Activated CD4-positive, alpha-beta memory T cell treated with anti-CD3 and anti-CD28 coated beads for 36 hours (primary cell): ENCODE measurements around the gene CCDC68. TPM values are rescaled to one million over a fixed set of nuclear protein-coding genes. Genes with fewer than 3 reads are reported as not detected.

Experiments
- CTCF ChIA-PET: fragments of 350-600 bp; sonication (Branson Sonifier 250); formaldehyde crosslinking; loops from one replicate; lab custom pipeline; 2021; ENCODE audit warnings: antibody characterized with exemption, inconsistent platforms; lab: Charles Lee
- POLR2A ChIA-PET: fragments of 350-600 bp; sonication (Branson Sonifier 250); formaldehyde crosslinking; loops from one replicate; lab custom pipeline; 2021; ENCODE audit warnings: antibody characterized with exemption; lab: Charles Lee
- DNase-seq: peaks from one replicate; pipeline ENCODE4 v3.0.0-alpha.2; 2020
- H3K27ac Mint-ChIP-seq: one replicate; pipeline ENCODE4 v1.8.0; 2021; ENCODE audit warnings: mixed read lengths
- H3K27me3 Mint-ChIP-seq: one replicate; pipeline ENCODE4 v1.8.0; 2021; ENCODE audit warnings: mixed read lengths
- H3K36me3 Mint-ChIP-seq: one replicate; pipeline ENCODE4 v1.8.0; 2021; ENCODE audit warnings: mixed read lengths
- H3K4me1 Mint-ChIP-seq: one replicate; pipeline ENCODE4 v1.8.0; 2021; ENCODE audit warnings: low read depth, mixed read lengths
- H3K4me3 Mint-ChIP-seq: one replicate; pipeline ENCODE4 v1.8.0; 2021; ENCODE audit warnings: mild to moderate bottlenecking, mixed read lengths
- H3K9me3 Mint-ChIP-seq: one replicate; pipeline ENCODE4 v1.8.0; 2021; ENCODE audit warnings: mixed read lengths
- intact Hi-C: fragments of 100-400 bp; cut with micrococcal nuclease; formaldehyde crosslinking; loops from one replicate; pipeline ENCODE4 v1.15.1; 2023
- total RNA-seq, 2 experiments: library from RNA; stranded (reverse); gene quantifications; one replicate each; pipeline ENCODE4 v1.2.3, GENCODE V29; 2021

Gene CCDC68
- total RNA-seq, 2 experiments from 2014 or later: not detected

GRCh38 chr18:54881229-54881768 is 78.0 kb downstream of the CCDC68 start:
- no peak for DNase-seq

GRCh38 chr18:54880395-54881105 is 78.7 kb downstream of the CCDC68 start:
- Mint-ChIP-seq H3K4me1 (no peaks in the 10 kb centered on the region), H3K27me3 (no peaks in the 10 kb centered on the region), H3K36me3 (no peaks in the 10 kb centered on the region), H3K4me3 (no peak overlapping the region), H3K27ac (no peak overlapping the region), H3K9me3 (no peaks in the 10 kb centered on the region)
- CTCF ChIA-PET: no interaction called here
- no peak for DNase-seq
- POLR2A ChIA-PET: no interaction called here
- intact Hi-C loops: no loop called here

More at GRCh38 chr18:54881229-54881768, 78.0 kb downstream of the CCDC68 start:
- H3K36me3 Mint-ChIP-seq: no peaks in the 10 kb centered on the region
- H3K27ac Mint-ChIP-seq: no peak overlapping the region
- no peaks in the 10 kb centered on the region for H3K27me3 Mint-ChIP-seq
- CTCF ChIA-PET: no interaction called here
- no peaks in the 10 kb centered on the region for H3K4me1 Mint-ChIP-seq
- no peaks in the 10 kb centered on the region for H3K9me3 Mint-ChIP-seq
- POLR2A ChIA-PET: no interaction called here
- no peak overlapping the region for H3K4me3 Mint-ChIP-seq
- intact Hi-C loops: no loop called here

- H3K27ac Mint-ChIP-seq: no peak overlapping the region
- no peak for DNase-seq
- no peaks in the 10 kb centered on the region for H3K27me3 Mint-ChIP-seq
- POLR2A ChIA-PET: no interaction called here
- no peaks in the 10 kb centered on the region for H3K4me1 Mint-ChIP-seq
- CTCF ChIA-PET: no interaction called here
- intact Hi-C loops: no loop called here
- no peak overlapping the region for H3K4me3 Mint-ChIP-seq
- H3K36me3 Mint-ChIP-seq: no peaks in the 10 kb centered on the region
- H3K9me3 Mint-ChIP-seq: no peaks in the 10 kb centered on the region
Measured at GRCh38 chr18:54879691-54880090, 79.6 kb downstream of the CCDC68 start.

- ChIA-PET CTCF (no interaction called here), POLR2A (no interaction called here)
- no peaks in the 10 kb centered on the region for H3K36me3 Mint-ChIP-seq
- no peak overlapping the region for H3K27ac Mint-ChIP-seq
- H3K27me3 Mint-ChIP-seq: no peaks in the 10 kb centered on the region
- no peaks in the 10 kb centered on the region for H3K4me1 Mint-ChIP-seq
- H3K9me3 Mint-ChIP-seq: no peaks in the 10 kb centered on the region
- no peak for DNase-seq
- no peak overlapping the region for H3K4me3 Mint-ChIP-seq
- intact Hi-C loops: no loop called here
Measured at GRCh38 chr18:54878659-54879358, 80.5 kb downstream of the CCDC68 start.

GRCh38 chr18:54878159-54878622 is 81.1 kb downstream of the CCDC68 start:
- H3K36me3 Mint-ChIP-seq: no peaks in the 10 kb centered on the region

GRCh38 chr18:54877076-54877475 is 82.2 kb downstream of the CCDC68 start:
- H3K4me1 Mint-ChIP-seq: peaks cover 5% of the 10 kb centered on the region
- H3K27ac Mint-ChIP-seq: no peak overlapping the region
- no peak for DNase-seq
- intact Hi-C loops: no loop called here
- H3K4me3 Mint-ChIP-seq: no peak overlapping the region
- H3K9me3 Mint-ChIP-seq: no peaks in the 10 kb centered on the region
- no peaks in the 10 kb centered on the region for H3K36me3 Mint-ChIP-seq
- ChIA-PET CTCF (no interaction called here), POLR2A (no interaction called here)
- no peaks in the 10 kb centered on the region for H3K27me3 Mint-ChIP-seq

More at GRCh38 chr18:54878159-54878622, 81.1 kb downstream of the CCDC68 start:
- POLR2A ChIA-PET: no interaction called here
- H3K4me1 Mint-ChIP-seq: peaks cover 3% of the 10 kb centered on the region
- DNase-seq: no peak
- H3K4me3 Mint-ChIP-seq: no peak overlapping the region
- CTCF ChIA-PET: no interaction called here
- H3K27ac Mint-ChIP-seq: no peak overlapping the region
- no peaks in the 10 kb centered on the region for H3K9me3 Mint-ChIP-seq
- intact Hi-C loops: no loop called here
- no peaks in the 10 kb centered on the region for H3K27me3 Mint-ChIP-seq

GRCh38 chr18:54875063-54875462 is 84.2 kb downstream of the CCDC68 start:
- CTCF ChIA-PET: no interaction called here
- peaks cover 5% of the 10 kb centered on the region for H3K4me1 Mint-ChIP-seq
- intact Hi-C loops: no loop called here
- no peak for DNase-seq
- no peaks in the 10 kb centered on the region for H3K36me3 Mint-ChIP-seq
- POLR2A ChIA-PET: no interaction called here
- H3K27me3 Mint-ChIP-seq: no peaks in the 10 kb centered on the region
- no peaks in the 10 kb centered on the region for H3K9me3 Mint-ChIP-seq
- H3K4me3 Mint-ChIP-seq: no peak overlapping the region
- no peak overlapping the region for H3K27ac Mint-ChIP-seq

GRCh38 chr18:54873884-54874255 is 85.4 kb downstream of the CCDC68 start:
- no peak overlapping the region for H3K4me3 Mint-ChIP-seq
- H3K27me3 Mint-ChIP-seq: no peaks in the 10 kb centered on the region
- POLR2A ChIA-PET: no interaction called here

GRCh38 chr18:54872681-54873080 is 86.6 kb downstream of the CCDC68 start:
- POLR2A ChIA-PET: no interaction called here
- Mint-ChIP-seq H3K27me3 (no peaks in the 10 kb centered on the region), H3K36me3 (no peaks in the 10 kb centered on the region), H3K9me3 (no peaks in the 10 kb centered on the region), H3K27ac (no peak overlapping the region), H3K4me3 (no peak overlapping the region), H3K4me1 (peaks cover 5% of the 10 kb centered on the region)
- DNase-seq: no peak
- intact Hi-C loops: no loop called here
- CTCF ChIA-PET: interaction anchor here (0.6 kb wide), 1 partner anchor 11 kb away, joined by 4 read pairs; no protein-coding TSS in a partner anchor

More at GRCh38 chr18:54873884-54874255, 85.4 kb downstream of the CCDC68 start:
- peaks cover 5% of the 10 kb centered on the region for H3K4me1 Mint-ChIP-seq
- no peak overlapping the region for H3K27ac Mint-ChIP-seq
- H3K9me3 Mint-ChIP-seq: no peaks in the 10 kb centered on the region
- no peaks in the 10 kb centered on the region for H3K36me3 Mint-ChIP-seq
- DNase-seq: no peak
- intact Hi-C loops: no loop called here
- CTCF ChIA-PET: no interaction called here

GRCh38 chr18:54871231-54871630 is 88.0 kb downstream of the CCDC68 start:
- intact Hi-C loops: no loop called here
- Mint-ChIP-seq H3K27ac (no peak overlapping the region), H3K36me3 (no peaks in the 10 kb centered on the region), H3K4me1 (peaks cover 5% of the 10 kb centered on the region), H3K27me3 (no peaks in the 10 kb centered on the region), H3K4me3 (no peak overlapping the region), H3K9me3 (no peaks in the 10 kb centered on the region)
- no peak for DNase-seq
- ChIA-PET POLR2A (no interaction called here), CTCF (interaction anchor here (1.0 kb wide), 1 partner anchor 479 kb away, joined by 3 read pairs; no protein-coding TSS in a partner anchor)

- Mint-ChIP-seq H3K9me3 (no peaks in the 10 kb centered on the region), H3K4me1 (no peaks in the 10 kb centered on the region), H3K27ac (no peak overlapping the region), H3K36me3 (no peaks in the 10 kb centered on the region), H3K4me3 (no peak overlapping the region), H3K27me3 (no peaks in the 10 kb centered on the region)
- ChIA-PET CTCF (no interaction called here), POLR2A (no interaction called here)
- intact Hi-C loops: no loop called here
- no peak for DNase-seq
Measured at GRCh38 chr18:54867131-54867530, 92.1 kb downstream of the CCDC68 start.

GRCh38 chr18:54860941-54861340 is 98.3 kb downstream of the CCDC68 start:
- Mint-ChIP-seq H3K9me3 (no peaks in the 10 kb centered on the region), H3K36me3 (no peaks in the 10 kb centered on the region), H3K27ac (no peak overlapping the region), H3K27me3 (no peaks in the 10 kb centered on the region), H3K4me1 (no peaks in the 10 kb centered on the region), H3K4me3 (no peak overlapping the region)
- CTCF ChIA-PET: no interaction called here
- intact Hi-C loops: no loop called here
- DNase-seq: no peak
- POLR2A ChIA-PET: no interaction called here
